ENCODE results near the gene WNT7A.

GRCh38 chr3:13832130-13832529 lies 47.7 kb downstream of the WNT7A start:
- TF ChIP-seq POLR2A (IDR thresholded peaks at IDR 0.05): no peak
- no peak for TF ChIP-seq CTCF (IDR thresholded peaks at IDR 0.05)

Data from stomach (tissue), 4 donors.